Cerebellar nuclear complex (tissue), 1 donor: ENCODE data around the gene KCNJ14.

ENCODE experiments used
- DNase-seq, 2 experiments: peaks; one replicate each; lab custom pipeline; 2025; lab: John Stamatoyannopoulos, UW

The KCNJ14 gene

GRCh38 chr19:48508729-48509411, 53.5 kb downstream of the KCNJ14 start:
- DNase-seq = no peak

- no peak for DNase-seq
Measured at GRCh38 chr19:48509467-48510194, 54.3 kb downstream of the KCNJ14 start.

GRCh38 chr19:48510421-48511268, 55.3 kb downstream of the KCNJ14 start:
- peak; percentile 64 to 70 for DNase-seq

GRCh38 chr19:48511321-48511731, 56.0 kb downstream of the KCNJ14 start:
- DNase-seq = no peak

GRCh38 chr19:48511800-48512503, 56.6 kb downstream of the KCNJ14 start, which contains the start of gene LMTK3:
LMTK3 (minus strand) TSS chr19:48511835; CDS start chr19:48511576, 259 bp downstream.
- DNase-seq = peak; percentile 72 to 91

GRCh38 chr19:48512504-48513288, 57.3 kb downstream of the KCNJ14 start:
- no peak for DNase-seq

GRCh38 chr19:48513289-48514122, 58.1 kb downstream of the KCNJ14 start:
- DNase-seq = peak; percentile 53 to 68

- DNase-seq = no peak
Measured at GRCh38 chr19:48514123-48514458, 58.7 kb downstream of the KCNJ14 start.

GRCh38 chr19:48516536-48516935, 61.2 kb downstream of the KCNJ14 start:
- no peak for DNase-seq
